ENCODE results near the gene ZFYVE28.
"Not testable (repeated sequence)": the region's sequence is repeated elsewhere in the genome, so short reads cannot be mapped to it uniquely, and the experiment has no call there.

ZFYVE28 gene

GRCh38 chr4:2283199-2283711, 135.2 kb downstream of the ZFYVE28 start:
- H3K27ac ChIP-seq (ENCODE audit: low read depth in 2 of 2, low read length in 2 of 2) = no peak overlapping the region
- no peaks in the 10 kb centered on the region for H3K9me3 ChIP-seq (ENCODE audit: control insufficient read depth in 2 of 2, low read length in 2 of 2)
- H3K4me1 ChIP-seq (ENCODE audit: control insufficient read depth in 2 of 2, insufficient read depth in 2 of 2, low read length in 2 of 2) = no peaks in the 10 kb centered on the region
- H3K9ac ChIP-seq (ENCODE audit: low read depth in 1 of 2, low read length in 2 of 2) = no peak overlapping the region
- H3K4me3 ChIP-seq (ENCODE audit: low read length in 2 of 2) = no peak overlapping the region
- H3K27me3 ChIP-seq (ENCODE audit: control insufficient read depth in 2 of 2, insufficient read depth in 2 of 2, low read length in 2 of 2) = no peaks in the 10 kb centered on the region
- H3K36me3 ChIP-seq (ENCODE audit: control insufficient read depth in 2 of 2, insufficient read depth in 2 of 2, low read length in 2 of 2) = no peaks in the 10 kb centered on the region

- Histone ChIP-seq H3K36me3 (ENCODE audit: control insufficient read depth in 2 of 2, insufficient read depth in 2 of 2, low read length in 2 of 2) (no peaks in the 10 kb centered on the region), H3K27ac (ENCODE audit: low read depth in 2 of 2, low read length in 2 of 2) (peak overlapping the region in 1 of 2 donors; percentile 61), H3K4me3 (ENCODE audit: low read length in 2 of 2) (no peak overlapping the region), H3K27me3 (ENCODE audit: control insufficient read depth in 2 of 2, insufficient read depth in 2 of 2, low read length in 2 of 2) (no peaks in the 10 kb centered on the region), H3K9ac (ENCODE audit: low read depth in 1 of 2, low read length in 2 of 2) (no peak overlapping the region), H3K9me3 (ENCODE audit: control insufficient read depth in 2 of 2, low read length in 2 of 2) (no peaks in the 10 kb centered on the region), H3K4me1 (ENCODE audit: control insufficient read depth in 2 of 2, insufficient read depth in 2 of 2, low read length in 2 of 2) (no peaks in the 10 kb centered on the region)
Observed at GRCh38 chr4:2281575-2282343, 136.7 kb downstream of the ZFYVE28 start.

GRCh38 chr4:2280531-2281300, 137.7 kb downstream of the ZFYVE28 start:
- Histone ChIP-seq H3K9me3 (ENCODE audit: control insufficient read depth in 2 of 2, low read length in 2 of 2) (no peaks in the 10 kb centered on the region), H3K4me1 (ENCODE audit: control insufficient read depth in 2 of 2, insufficient read depth in 2 of 2, low read length in 2 of 2) (no peaks in the 10 kb centered on the region), H3K4me3 (ENCODE audit: low read length in 2 of 2) (no peak overlapping the region), H3K27me3 (ENCODE audit: control insufficient read depth in 2 of 2, insufficient read depth in 2 of 2, low read length in 2 of 2) (no peaks in the 10 kb centered on the region), H3K27ac (ENCODE audit: low read depth in 2 of 2, low read length in 2 of 2) (no peak overlapping the region), H3K36me3 (ENCODE audit: control insufficient read depth in 2 of 2, insufficient read depth in 2 of 2, low read length in 2 of 2) (no peaks in the 10 kb centered on the region), H3K9ac (ENCODE audit: low read depth in 1 of 2, low read length in 2 of 2) (no peak overlapping the region)

- Histone ChIP-seq H3K27ac (ENCODE audit: low read depth in 2 of 2, low read length in 2 of 2) (no peak overlapping the region), H3K4me3 (ENCODE audit: low read length in 2 of 2) (no peak overlapping the region), H3K27me3 (ENCODE audit: control insufficient read depth in 2 of 2, insufficient read depth in 2 of 2, low read length in 2 of 2) (no peaks in the 10 kb centered on the region), H3K36me3 (ENCODE audit: control insufficient read depth in 2 of 2, insufficient read depth in 2 of 2, low read length in 2 of 2) (peaks cover 0 to 3% of the 10 kb centered on the region in 2 donors), H3K9ac (ENCODE audit: low read depth in 1 of 2, low read length in 2 of 2) (no peak overlapping the region), H3K9me3 (ENCODE audit: control insufficient read depth in 2 of 2, low read length in 2 of 2) (no peaks in the 10 kb centered on the region), H3K4me1 (ENCODE audit: control insufficient read depth in 2 of 2, insufficient read depth in 2 of 2, low read length in 2 of 2) (no peaks in the 10 kb centered on the region)
Observed at GRCh38 chr4:2277956-2278355, 140.5 kb downstream of the ZFYVE28 start.

GRCh38 chr4:2276581-2277325, 141.7 kb downstream of the ZFYVE28 start:
- Histone ChIP-seq H3K9me3 (ENCODE audit: control insufficient read depth in 2 of 2, low read length in 2 of 2) (no peaks in the 10 kb centered on the region), H3K9ac (ENCODE audit: low read depth in 1 of 2, low read length in 2 of 2) (no peak overlapping the region), H3K4me1 (ENCODE audit: control insufficient read depth in 2 of 2, insufficient read depth in 2 of 2, low read length in 2 of 2) (no peaks in the 10 kb centered on the region), H3K36me3 (ENCODE audit: control insufficient read depth in 2 of 2, insufficient read depth in 2 of 2, low read length in 2 of 2) (peaks cover 4% of the 10 kb centered on the region in 2 donors), H3K27me3 (ENCODE audit: control insufficient read depth in 2 of 2, insufficient read depth in 2 of 2, low read length in 2 of 2) (no peaks in the 10 kb centered on the region), H3K27ac (ENCODE audit: low read depth in 2 of 2, low read length in 2 of 2) (no peak overlapping the region), H3K4me3 (ENCODE audit: low read length in 2 of 2) (no peak overlapping the region)

- Histone ChIP-seq H3K4me3 (ENCODE audit: low read length in 2 of 2) (no peak overlapping the region), H3K9ac (ENCODE audit: low read depth in 1 of 2, low read length in 2 of 2) (no peak overlapping the region), H3K4me1 (ENCODE audit: control insufficient read depth in 2 of 2, insufficient read depth in 2 of 2, low read length in 2 of 2) (no peaks in the 10 kb centered on the region), H3K27ac (ENCODE audit: low read depth in 2 of 2, low read length in 2 of 2) (no peak overlapping the region), H3K9me3 (ENCODE audit: control insufficient read depth in 2 of 2, low read length in 2 of 2) (no peaks in the 10 kb centered on the region), H3K36me3 (ENCODE audit: control insufficient read depth in 2 of 2, insufficient read depth in 2 of 2, low read length in 2 of 2) (peaks cover 4% of the 10 kb centered on the region in 2 donors), H3K27me3 (ENCODE audit: control insufficient read depth in 2 of 2, insufficient read depth in 2 of 2, low read length in 2 of 2) (no peaks in the 10 kb centered on the region)
Observed at GRCh38 chr4:2275546-2276251, 142.7 kb downstream of the ZFYVE28 start.

- H3K4me1 ChIP-seq (ENCODE audit: control insufficient read depth in 2 of 2, insufficient read depth in 2 of 2, low read length in 2 of 2); H3K9me3 ChIP-seq (ENCODE audit: control insufficient read depth in 2 of 2, low read length in 2 of 2); H3K27ac ChIP-seq (ENCODE audit: low read depth in 2 of 2, low read length in 2 of 2); H3K4me3 ChIP-seq (ENCODE audit: low read length in 2 of 2); H3K27me3 ChIP-seq (ENCODE audit: control insufficient read depth in 2 of 2, insufficient read depth in 2 of 2, low read length in 2 of 2); H3K36me3 ChIP-seq (ENCODE audit: control insufficient read depth in 2 of 2, insufficient read depth in 2 of 2, low read length in 2 of 2); H3K9ac ChIP-seq (ENCODE audit: low read depth in 1 of 2, low read length in 2 of 2): not testable (repeated sequence)
Observed at GRCh38 chr4:2275044-2275397, 143.4 kb downstream of the ZFYVE28 start.

GRCh38 chr4:2274320-2275043, 144.0 kb downstream of the ZFYVE28 start:
- Histone ChIP-seq H3K4me1 (ENCODE audit: control insufficient read depth in 2 of 2, insufficient read depth in 2 of 2, low read length in 2 of 2) (no peaks in the 10 kb centered on the region), H3K36me3 (ENCODE audit: control insufficient read depth in 2 of 2, insufficient read depth in 2 of 2, low read length in 2 of 2) (peaks cover 4% of the 10 kb centered on the region in 2 donors), H3K27me3 (ENCODE audit: control insufficient read depth in 2 of 2, insufficient read depth in 2 of 2, low read length in 2 of 2) (no peaks in the 10 kb centered on the region), H3K9ac (ENCODE audit: low read depth in 1 of 2, low read length in 2 of 2) (no peak overlapping the region), H3K9me3 (ENCODE audit: control insufficient read depth in 2 of 2, low read length in 2 of 2) (no peaks in the 10 kb centered on the region), H3K27ac (ENCODE audit: low read depth in 2 of 2, low read length in 2 of 2) (no peak overlapping the region), H3K4me3 (ENCODE audit: low read length in 2 of 2) (no peak overlapping the region)

GRCh38 chr4:2273657-2274319, 144.7 kb downstream of the ZFYVE28 start:
- Histone ChIP-seq H3K9ac (ENCODE audit: low read depth in 1 of 2, low read length in 2 of 2) (no peak overlapping the region), H3K27me3 (ENCODE audit: control insufficient read depth in 2 of 2, insufficient read depth in 2 of 2, low read length in 2 of 2) (no peaks in the 10 kb centered on the region), H3K9me3 (ENCODE audit: control insufficient read depth in 2 of 2, low read length in 2 of 2) (no peaks in the 10 kb centered on the region), H3K4me1 (ENCODE audit: control insufficient read depth in 2 of 2, insufficient read depth in 2 of 2, low read length in 2 of 2) (no peaks in the 10 kb centered on the region), H3K4me3 (ENCODE audit: low read length in 2 of 2) (no peak overlapping the region), H3K27ac (ENCODE audit: low read depth in 2 of 2, low read length in 2 of 2) (no peak overlapping the region), H3K36me3 (ENCODE audit: control insufficient read depth in 2 of 2, insufficient read depth in 2 of 2, low read length in 2 of 2) (peaks cover 4% of the 10 kb centered on the region in 2 donors)

All from mucosa of rectum (tissue), 2 donors.